Type B pancreatic cell (in vitro differentiated cells): ENCODE data around the gene TRAPPC2L. TPM values are rescaled to one million over a fixed set of nuclear protein-coding genes. Genes with fewer than 3 reads are reported as not detected.

Experiments
- DNase-seq: peaks from one replicate; pipeline ENCODE4 v3.0.0; 2021; ENCODE audit warnings: mixed read lengths; ENCODE audit not compliant: unreplicated experiment; ENCODE audit errors: extremely low spot score
- H3K27ac Mint-ChIP-seq: 2 replicates; pipeline ENCODE4 v1.8.0; 2021; ENCODE audit warnings: mild to moderate bottlenecking, mixed read lengths
- H3K27me3 Mint-ChIP-seq: 2 replicates; pipeline ENCODE4 v1.8.0; 2021; ENCODE audit warnings: mixed read lengths
- H3K36me3 Mint-ChIP-seq: 2 replicates; pipeline ENCODE4 v1.8.0; 2021; ENCODE audit warnings: mixed read lengths
- H3K4me1 Mint-ChIP-seq: one replicate; pipeline ENCODE4 v1.8.0; 2021; ENCODE audit warnings: mixed read lengths; ENCODE audit not compliant: unreplicated experiment
- H3K4me3 Mint-ChIP-seq: 2 replicates; pipeline ENCODE4 v1.8.0; 2021; ENCODE audit warnings: mild to moderate bottlenecking, mixed read lengths
- H3K9me3 Mint-ChIP-seq: 2 replicates; pipeline ENCODE4 v1.8.0; 2021; ENCODE audit warnings: mixed read lengths
- total RNA-seq: library from RNA; stranded (reverse); gene quantifications from 2 replicates; pipeline ENCODE4 v1.2.1, GENCODE V29; 2021; ENCODE audit warnings: low replicate concordance
- TF ChIP-seq, protein P1 (sequence below): fragments of 200-600 bp; sonication (generic); conservative IDR thresholded peaks from 2 replicates; pipeline ENCODE4 v1.5.0; 2021; ENCODE audit warnings: antibody characterized with exemption, mild to moderate bottlenecking

The TRAPPC2L gene
- total RNA-seq, 1 donor from 2014 or later = 91.4 TPM

DNA sequence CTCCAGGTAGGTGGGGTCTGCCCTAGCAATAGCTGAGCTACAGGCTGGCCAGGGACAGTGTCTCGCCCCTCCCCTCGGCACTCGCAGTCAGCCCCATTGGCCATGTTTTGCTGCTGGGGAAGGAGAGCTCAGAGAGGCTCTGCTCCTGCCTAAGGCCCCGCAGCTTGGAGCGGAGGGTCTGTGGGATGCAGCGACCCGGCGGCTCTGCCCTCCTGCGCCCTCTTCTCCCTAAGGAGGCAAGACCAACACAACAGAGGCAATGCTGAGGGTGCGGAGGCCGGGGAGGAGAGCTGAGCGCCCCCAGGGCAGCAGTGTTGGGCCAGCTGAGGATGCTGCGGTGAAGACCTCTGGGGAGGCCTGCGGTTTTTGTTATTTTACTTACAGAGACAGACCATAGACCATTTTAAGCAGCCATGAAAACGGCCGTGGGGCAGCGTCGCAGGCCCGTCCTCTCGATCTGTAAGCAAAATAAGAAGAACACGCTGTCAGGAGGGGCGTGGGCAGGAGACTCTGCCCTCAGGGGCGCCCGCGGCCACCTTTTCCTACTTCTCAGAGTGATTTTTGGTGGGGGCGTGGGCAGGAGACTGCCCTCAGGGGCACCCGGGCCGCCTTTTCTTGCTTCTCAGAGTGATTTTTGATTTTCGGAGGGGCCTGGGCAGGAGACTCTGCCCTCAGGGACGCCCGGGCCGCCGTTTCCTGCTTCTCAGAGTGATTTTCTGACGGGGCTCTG lies 40.9 kb downstream of the TRAPPC2L start:
- H3K27ac Mint-ChIP-seq = no peak overlapping the region
- H3K4me3 Mint-ChIP-seq = no peak overlapping the region
- no peak for DNase-seq
- H3K4me1 Mint-ChIP-seq = no peaks in the 10 kb centered on the region
- TF ChIP-seq, protein P1, sequence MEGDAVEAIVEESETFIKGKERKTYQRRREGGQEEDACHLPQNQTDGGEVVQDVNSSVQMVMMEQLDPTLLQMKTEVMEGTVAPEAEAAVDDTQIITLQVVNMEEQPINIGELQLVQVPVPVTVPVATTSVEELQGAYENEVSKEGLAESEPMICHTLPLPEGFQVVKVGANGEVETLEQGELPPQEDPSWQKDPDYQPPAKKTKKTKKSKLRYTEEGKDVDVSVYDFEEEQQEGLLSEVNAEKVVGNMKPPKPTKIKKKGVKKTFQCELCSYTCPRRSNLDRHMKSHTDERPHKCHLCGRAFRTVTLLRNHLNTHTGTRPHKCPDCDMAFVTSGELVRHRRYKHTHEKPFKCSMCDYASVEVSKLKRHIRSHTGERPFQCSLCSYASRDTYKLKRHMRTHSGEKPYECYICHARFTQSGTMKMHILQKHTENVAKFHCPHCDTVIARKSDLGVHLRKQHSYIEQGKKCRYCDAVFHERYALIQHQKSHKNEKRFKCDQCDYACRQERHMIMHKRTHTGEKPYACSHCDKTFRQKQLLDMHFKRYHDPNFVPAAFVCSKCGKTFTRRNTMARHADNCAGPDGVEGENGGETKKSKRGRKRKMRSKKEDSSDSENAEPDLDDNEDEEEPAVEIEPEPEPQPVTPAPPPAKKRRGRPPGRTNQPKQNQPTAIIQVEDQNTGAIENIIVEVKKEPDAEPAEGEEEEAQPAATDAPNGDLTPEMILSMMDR = no peak
- H3K27me3 Mint-ChIP-seq = no peaks in the 10 kb centered on the region
- no peaks in the 10 kb centered on the region for H3K9me3 Mint-ChIP-seq
- no peaks in the 10 kb centered on the region for H3K36me3 Mint-ChIP-seq

DNA sequence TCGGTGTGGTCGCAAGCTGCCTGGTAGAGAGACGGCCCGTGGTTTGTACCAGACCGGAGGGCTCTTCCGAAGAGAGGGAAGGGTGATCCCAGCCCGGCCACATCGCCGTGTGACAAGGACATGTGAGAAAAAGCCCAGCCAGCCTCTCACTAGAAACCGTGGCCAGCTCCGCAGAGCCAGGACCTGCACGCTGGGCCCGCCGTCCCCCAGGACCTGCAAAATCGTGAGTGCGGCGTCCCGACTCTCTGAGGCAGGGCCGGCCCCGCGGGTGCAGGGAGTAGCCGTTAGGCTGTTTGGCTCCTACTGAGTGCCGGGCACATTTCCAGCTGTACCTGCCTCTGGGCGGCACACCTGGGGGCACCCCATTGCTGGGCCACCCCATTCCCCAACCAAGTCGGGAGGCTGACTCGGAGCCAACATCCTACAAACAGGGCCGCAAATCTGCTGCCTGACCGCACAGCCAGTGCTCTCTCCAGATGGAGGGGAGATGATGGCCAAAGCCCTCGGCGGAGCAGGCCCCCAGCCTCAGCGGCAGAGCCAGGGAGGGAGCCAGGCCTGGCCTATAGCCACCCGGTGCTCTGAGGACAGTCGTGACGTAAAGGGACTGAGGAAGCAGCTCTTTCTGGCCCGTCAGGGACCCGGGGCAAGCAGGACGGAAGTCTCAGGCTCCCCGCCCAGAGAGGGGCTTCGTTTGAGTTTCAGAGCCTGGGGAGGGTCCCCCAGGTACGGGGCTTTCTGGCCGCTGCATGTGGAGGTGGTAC lies 43.2 kb downstream of the TRAPPC2L start:
- H3K27me3 Mint-ChIP-seq = no peaks in the 10 kb centered on the region
- H3K27ac Mint-ChIP-seq = no peak overlapping the region
- H3K9me3 Mint-ChIP-seq = no peaks in the 10 kb centered on the region
- no peaks in the 10 kb centered on the region for H3K36me3 Mint-ChIP-seq
- no peaks in the 10 kb centered on the region for H3K4me1 Mint-ChIP-seq
- H3K4me3 Mint-ChIP-seq = no peak overlapping the region
- TF ChIP-seq, protein P1 = no peak
- no peak for DNase-seq

DNA sequence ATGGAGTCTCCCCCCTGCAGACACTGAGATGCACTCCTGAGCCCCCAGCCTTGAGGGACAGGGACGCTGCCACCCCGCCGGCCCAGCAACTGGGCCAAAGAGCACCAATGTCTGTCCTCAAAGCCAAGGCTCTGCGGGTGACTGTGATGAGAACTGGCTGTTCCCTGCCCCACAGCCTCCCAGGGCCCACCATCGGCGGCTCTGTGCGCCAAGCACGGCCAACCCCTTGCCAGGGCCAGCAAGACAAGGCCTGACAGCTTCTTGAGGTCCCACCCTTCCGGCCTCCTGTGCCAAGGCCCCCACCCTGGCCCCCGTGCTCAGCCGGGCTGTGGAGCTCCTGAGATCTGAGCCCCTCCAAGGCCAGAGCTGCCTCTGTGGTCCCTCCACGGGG lies 43.7 kb downstream of the TRAPPC2L start:
- Mint-ChIP-seq H3K27me3 (no peaks in the 10 kb centered on the region), H3K9me3 (no peaks in the 10 kb centered on the region), H3K27ac (no peak overlapping the region), H3K4me1 (no peaks in the 10 kb centered on the region), H3K4me3 (no peak overlapping the region), H3K36me3 (no peaks in the 10 kb centered on the region)
- no peak for DNase-seq
- TF ChIP-seq, protein P1 = no peak

DNA sequence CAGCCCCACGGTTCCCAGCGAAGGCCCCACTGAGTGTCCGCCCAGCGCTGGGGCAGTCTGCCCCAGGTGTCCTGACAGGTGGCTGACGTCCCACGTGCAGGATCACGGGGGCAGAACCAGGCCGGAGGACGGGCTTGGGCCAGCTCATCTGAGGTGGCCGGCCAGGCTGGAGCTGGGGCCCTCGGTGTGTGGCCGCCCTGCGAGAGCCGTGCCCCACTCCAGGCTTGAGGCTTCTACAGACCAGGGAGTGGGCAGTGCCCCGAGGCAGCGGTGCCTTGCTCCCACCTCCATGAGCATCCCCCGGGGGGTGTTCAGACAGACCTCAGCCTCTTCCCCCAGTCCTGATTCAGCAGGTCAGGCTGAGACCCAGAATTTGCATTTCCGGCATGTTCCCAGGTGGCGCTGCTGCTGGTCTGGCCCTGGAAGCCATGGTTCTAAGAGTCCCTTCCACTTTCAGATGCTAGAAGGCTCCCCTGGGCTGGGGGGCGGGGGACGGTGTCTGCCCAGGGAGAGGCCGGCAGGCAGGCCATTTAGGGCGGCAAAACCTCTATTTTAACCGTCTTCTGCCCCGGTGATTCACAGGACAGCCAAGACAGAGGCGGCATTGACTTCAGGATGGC lies 44.9 kb downstream of the TRAPPC2L start:
- DNase-seq = no peak
- Mint-ChIP-seq H3K4me1 (no peaks in the 10 kb centered on the region), H3K36me3 (no peaks in the 10 kb centered on the region), H3K4me3 (no peak overlapping the region), H3K27me3 (no peaks in the 10 kb centered on the region), H3K27ac (no peak overlapping the region), H3K9me3 (no peaks in the 10 kb centered on the region)
- TF ChIP-seq, protein P1 = no peak

DNA sequence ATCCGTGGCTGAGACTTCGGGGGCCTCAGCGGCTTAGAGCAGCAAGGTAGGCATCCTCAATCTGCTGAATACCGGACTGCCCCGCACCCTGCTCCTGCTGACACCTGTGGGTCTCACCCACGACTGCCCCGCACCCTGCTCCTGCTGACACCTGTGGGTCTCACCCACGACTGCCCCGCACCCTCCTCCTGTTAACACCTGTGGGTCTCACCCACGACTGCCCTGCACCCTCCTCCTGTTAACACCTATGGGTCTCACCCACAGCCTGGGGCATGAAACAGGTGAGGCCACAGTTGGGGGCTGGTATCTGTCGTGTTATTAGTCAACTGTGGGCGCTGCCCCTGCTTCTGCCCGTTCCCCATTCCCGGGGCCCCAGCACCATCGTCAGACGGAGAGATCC lies 45.8 kb downstream of the TRAPPC2L start:
- DNase-seq = no peak
- H3K36me3 Mint-ChIP-seq = no peaks in the 10 kb centered on the region
- no peaks in the 10 kb centered on the region for H3K9me3 Mint-ChIP-seq
- H3K4me3 Mint-ChIP-seq = no peak overlapping the region
- no peak overlapping the region for H3K27ac Mint-ChIP-seq
- H3K4me1 Mint-ChIP-seq = peaks cover 2% of the 10 kb centered on the region
- H3K27me3 Mint-ChIP-seq = no peaks in the 10 kb centered on the region
- TF ChIP-seq, protein P1 = no peak
